ENCODE results near the gene ASB10.

The ASB10 gene

GRCh38 chr7:151135866-151136843 lies 50.9 kb downstream of the ASB10 start:
- DNase-seq, result no peak

GRCh38 chr7:151135525-151135845 lies 51.6 kb downstream of the ASB10 start:
- DNase-seq, result no peak

GRCh38 chr7:151134743-151135524 lies 52.1 kb downstream of the ASB10 start:
- no peak for DNase-seq

GRCh38 chr7:151133986-151134742 lies 52.9 kb downstream of the ASB10 start:
- no peak for DNase-seq

DNA sequence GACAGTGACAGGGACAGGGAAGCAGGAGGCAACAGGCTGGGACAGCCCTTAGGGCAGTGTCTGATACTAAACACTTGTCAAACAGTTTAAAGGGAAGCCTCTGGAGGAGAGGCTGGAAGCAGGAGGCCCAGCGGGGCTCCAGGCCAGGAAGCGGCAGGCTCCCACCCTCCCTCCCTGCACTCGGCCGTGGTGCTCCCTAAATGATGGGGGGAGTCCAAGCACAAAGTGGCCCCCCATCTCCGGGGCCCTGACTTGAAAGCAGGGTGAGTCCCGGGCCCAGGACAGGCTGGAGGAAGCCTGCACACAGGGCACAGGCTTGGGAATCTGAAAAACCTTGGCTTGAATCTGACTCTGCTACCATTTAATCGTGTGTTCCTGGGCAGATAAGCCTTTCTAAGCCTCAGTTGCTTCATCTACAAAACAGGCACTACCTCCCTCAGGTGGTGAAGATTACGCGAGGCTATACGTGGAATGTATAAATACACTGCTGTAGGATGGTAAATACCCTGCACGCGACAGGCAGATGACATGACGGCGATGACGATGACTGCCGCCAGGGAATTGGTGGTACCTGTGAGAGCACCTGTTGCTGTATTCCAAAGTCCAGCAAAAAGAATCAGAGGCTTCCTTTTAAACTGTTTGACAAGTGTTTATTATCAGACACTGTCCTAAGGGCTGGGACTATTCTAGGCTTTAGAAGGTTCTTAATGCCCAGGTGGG lies 53.6 kb downstream of the ASB10 start:
- DNase-seq, result no peak

DNA sequence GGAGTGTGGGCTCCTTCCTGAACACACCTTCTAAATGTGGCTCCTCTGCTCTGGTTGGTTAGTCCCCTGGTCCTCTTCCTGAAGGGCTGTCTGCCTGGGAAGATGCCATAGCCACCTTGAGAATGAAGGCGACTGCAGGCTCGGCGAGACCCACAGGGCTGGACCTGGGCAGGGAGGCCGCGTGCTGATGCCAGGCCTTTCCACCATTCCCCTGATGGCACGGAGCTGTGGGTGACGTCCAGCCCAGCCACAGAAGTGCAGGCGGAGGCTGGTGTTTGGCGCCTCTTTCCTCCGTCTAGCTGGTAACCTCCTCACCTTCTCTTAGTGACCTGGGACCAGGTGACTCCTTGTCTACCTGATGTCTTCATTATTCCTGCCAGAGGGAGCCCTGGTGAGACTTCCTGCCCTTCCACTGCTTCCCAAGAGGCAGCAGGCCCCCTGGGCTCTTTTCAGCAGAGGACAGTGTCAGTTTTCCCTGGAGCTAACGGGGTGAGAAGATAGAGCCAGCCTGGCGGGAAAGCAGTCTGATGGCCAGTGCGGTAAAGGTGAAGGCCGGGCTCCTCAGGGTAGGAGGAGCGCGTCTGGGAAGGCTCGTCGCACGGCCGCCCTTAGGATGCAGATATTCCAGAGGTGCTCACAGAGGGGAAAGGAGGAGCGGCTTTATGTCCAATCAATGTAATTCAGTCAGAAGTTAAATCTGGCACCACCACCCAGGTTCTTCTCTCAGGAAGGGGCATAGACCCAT lies 54.4 kb downstream of the ASB10 start:
- no peak for DNase-seq

DNA sequence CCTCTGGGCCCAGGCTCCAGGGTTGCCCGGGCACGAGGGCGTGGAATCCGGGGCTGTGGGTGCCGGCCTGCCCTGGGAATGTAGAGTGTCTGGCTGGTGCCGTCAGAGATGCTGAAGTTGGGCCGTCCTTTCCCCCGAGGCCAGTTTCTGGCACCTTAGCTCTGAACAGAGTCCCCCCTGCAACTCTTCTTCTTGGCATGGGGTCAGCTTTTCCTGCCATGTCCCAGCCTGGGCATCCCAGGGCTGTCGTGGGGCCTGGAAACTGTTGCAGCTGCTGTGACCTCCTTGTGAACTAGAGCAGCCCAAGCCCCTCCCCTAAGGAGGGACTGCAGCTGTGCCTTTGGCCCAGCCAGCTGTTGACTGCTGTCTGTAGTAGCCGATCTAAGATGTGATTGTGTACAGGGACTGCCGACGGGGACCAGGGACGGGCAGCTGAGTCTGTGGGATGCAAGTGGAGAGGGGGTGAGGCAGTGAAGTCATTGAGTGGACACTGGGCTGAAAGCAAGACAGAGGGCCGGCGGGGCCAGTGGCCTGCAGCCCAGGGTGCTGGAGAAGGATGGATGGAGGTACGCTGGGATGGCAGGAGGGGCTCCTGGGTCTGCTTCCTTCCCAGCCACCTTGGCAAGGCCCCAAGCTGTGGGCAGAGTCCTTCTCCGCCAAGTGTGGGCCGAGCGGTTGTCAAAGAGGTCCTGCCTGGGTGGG lies 55.3 kb downstream of the ASB10 start:
- no peak for DNase-seq

DNA sequence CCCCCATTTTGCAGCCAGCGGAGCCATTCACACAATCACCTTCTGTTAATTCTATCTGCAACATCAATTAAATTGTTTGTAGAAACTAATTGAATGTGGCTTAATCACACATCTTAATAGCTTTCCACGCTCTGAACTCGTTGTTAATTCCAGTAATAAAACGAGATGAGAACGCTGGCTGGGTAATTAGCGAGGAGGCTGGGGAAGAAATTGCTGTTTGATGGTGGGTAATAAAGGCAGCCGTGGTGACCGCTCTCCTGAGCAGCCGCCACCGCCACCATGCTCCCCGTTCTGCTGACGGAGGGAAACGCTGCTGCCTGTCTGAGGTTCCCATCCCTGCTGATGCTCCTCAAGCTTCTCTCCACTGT lies 55.8 kb downstream of the ASB10 start:
- DNase-seq, result no peak

- DNase-seq, result no peak
These were observed 56.3 kb downstream of the ASB10 start for GRCh38 chr7:151130741-151131157.

- DNase-seq, result no peak
These were observed 57.0 kb downstream of the ASB10 start for GRCh38 chr7:151129960-151130591.

DNA sequence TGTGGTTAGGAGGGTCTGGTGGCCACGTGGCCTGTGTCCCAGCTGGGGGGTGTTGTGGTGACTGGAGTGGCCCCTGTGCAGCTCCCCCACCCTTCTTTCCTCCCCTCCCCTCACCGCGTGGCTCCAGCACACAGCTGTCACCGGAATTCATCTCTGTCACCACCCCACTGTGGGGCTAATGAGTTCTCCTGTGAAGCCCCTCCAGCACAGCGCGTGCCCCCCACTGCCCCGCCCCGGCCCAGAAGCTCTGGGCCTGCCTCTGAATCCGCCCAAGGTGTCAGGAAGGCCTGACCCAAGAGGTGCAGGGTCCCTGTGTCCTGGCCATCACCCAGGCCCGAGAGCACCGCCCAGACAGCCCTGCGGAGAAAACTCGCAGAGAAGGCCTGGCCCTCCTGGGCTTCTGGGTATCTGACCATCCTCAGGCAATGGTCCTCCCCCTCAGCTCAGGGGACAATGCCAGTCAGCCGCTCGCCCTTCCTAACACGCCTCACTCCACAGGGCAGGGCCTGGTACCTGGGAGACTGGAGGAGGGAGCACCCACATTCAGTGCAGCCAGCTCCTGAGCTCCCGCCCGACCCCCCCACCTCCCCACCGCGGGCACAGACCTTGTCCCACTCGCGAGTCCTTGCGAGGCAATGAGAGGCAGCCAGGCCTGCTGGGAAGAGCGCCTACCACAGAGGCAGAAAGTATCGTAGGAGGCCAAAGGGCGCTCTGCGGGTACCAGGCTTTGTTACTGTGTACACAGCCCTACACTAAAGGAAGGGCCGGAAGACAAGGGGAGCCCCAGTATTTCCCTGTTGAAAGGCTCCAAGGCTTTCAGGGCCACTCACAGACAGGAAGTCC lies 57.7 kb downstream of the ASB10 start:
- no peak for DNase-seq

GRCh38 chr7:151128716-151129115 lies 58.3 kb downstream of the ASB10 start:
- no peak for DNase-seq

DNA sequence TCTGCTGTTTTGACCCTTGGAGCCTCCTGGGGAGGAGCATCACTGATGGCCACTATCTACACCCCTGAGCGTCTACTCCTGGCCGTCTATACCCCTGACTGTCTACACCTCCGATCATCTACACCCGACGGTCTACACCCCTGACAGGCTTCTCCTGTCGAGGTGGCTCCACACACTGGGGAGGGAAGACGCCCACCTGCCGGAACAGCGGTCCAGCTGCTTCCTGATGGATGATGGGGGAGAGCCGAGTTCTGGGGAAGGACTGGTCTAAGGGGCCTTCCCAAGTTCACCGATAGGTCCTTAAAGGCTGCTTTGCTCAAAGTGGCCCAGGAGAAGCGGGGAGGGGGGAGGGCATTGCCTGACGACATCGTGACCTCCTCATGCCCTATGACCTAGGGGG lies 58.9 kb downstream of the ASB10 start:
- DNase-seq, result no peak

DNA sequence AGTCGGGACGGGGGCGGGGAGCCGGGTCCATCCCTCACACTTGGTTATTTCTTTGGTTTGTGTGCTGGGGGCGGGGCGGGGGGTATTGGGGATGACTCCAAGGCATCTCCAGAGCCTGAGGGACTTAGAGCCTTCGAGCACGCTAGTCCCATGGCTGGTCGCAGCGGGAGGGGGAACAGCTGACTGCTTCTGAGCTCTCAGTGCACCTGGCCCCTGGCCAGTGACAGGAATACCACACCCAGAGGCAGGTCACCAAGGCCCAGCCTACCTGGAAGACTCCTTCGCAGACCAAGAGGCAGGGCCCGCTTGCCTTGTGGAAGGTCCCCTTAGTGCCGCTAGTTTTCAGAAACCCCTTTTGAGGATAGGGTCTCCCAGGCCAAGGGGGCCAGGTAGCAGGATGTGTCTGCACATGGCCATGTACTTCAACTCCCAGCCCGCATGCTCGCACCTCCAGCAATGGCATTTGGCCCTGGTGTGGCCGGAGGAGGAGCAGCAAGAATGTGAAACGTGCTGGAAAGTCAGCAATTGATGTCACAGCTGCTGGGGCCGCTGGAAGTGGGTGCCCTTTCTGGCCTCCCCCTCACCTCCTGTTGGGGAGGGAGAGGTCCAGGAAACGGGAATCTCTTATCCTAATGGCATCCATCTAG lies 60.4 kb downstream of the ASB10 start:
- DNase-seq, result no peak

DNA sequence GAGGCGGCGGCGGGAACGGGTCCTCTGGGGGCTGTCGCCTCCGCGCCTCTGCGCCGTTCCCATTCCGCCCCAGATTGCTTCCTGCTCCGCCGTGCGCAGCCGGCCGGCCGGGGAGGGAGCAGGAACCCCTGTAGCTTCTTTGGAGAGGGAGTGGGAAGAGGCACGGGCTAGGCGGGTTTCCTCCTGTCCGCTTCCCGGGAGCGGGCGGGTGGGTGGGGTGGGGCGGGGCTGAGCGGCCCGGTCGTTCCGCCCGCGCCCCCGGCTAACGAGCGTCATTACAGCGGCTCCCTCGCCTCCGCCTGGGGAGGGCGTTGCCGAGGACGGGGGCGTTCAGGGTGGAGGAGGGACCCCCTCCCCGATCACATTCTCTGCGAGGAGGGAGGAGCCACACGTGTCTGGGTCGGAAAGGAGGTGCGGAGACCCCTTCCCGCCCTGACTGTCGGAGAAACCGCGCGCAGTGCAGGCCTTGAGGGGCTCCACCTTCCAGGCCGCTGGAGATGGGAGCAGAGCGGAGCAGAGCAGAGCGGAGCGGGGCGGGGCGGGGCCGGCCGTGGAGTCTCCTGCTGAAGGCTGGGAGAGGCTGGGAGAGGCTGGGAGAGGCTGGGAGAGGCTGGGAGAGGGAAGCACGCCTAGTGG lies 61.1 kb downstream of the ASB10 start:
- DNase-seq, result no peak

All from activated gamma-delta T cell (primary cell).